HCT116 (cell line): Measurements from ENCODE around the gene THRB. TPM values are rescaled to one million over a fixed set of nuclear protein-coding genes. Genes with fewer than 3 reads are reported as not detected.

Source experiments
- ATAC-seq: fragments of 200-7000 bp; cut with Tn5 transposase; 2 replicates; pipeline ENCODE4 v1.9.1; 2020; ENCODE audit warnings: mild to moderate bottlenecking, moderate library complexity
- BruUV-seq: library from RNA; stranded (reverse); fragments of 400-500 nt; replicated peaks from 2 replicates; lab custom pipeline; 2021; lab: Mats Ljungman, UMichigan
- CTCF ChIA-PET: fragments of 300-600 bp; sonication (Branson Sonifier 250); formaldehyde crosslinking; loops from one replicate; lab custom pipeline; 2021; ENCODE audit warnings: antibody characterized with exemption; lab: Charles Lee
- POLR2A ChIA-PET: fragments of 300-600, 350-600 bp; sonication (Branson Sonifier 250); formaldehyde crosslinking; loops from one replicate; lab custom pipeline; 2021; ENCODE audit warnings: antibody characterized with exemption; lab: Charles Lee
- RAD21 ChIA-PET, 2 experiments: fragments of 300-600 bp; sonication (Branson Sonifier 250); formaldehyde crosslinking; loops; one replicate each; lab custom pipeline; 2023; ENCODE audit warnings: low total read pairs in 2 of 2; ENCODE audit not compliant: uncharacterized antibody in 2 of 2, unreplicated experiment in 2 of 2, low non-redundant PET in 1 of 2; lab: Charles Lee
- DNase-seq: peaks from one replicate; pipeline ENCODE4 v3.0.0-alpha.2; 2010; ENCODE audit warnings: low read depth, low spot score
- H2AFZ ChIP-seq: fragments of 200-600 bp; shearing (Covaris generic), sonication (generic); 2 replicates; pipeline ENCODE4 v1.6.1; 2017; ENCODE audit warnings: low read depth, mixed run types, mixed read lengths, antibody characterized with exemption, low read length; ENCODE audit not compliant: poor library complexity, severe bottlenecking
- H3K27ac ChIP-seq: 2 replicates; pipeline ENCODE4 v1.5.1; 2012; ENCODE audit warnings: low read depth, low read length
- H3K27me3 ChIP-seq: fragments of 200-600 bp; sonication (generic); 2 replicates; pipeline ENCODE4 v1.6.1; 2016; ENCODE audit warnings: mixed run types, low read length, mixed read lengths; ENCODE audit not compliant: insufficient read depth
- H3K36me3 ChIP-seq, 2 experiments: fragments of 200-500 bp in 1 of 2; fragments of 200-600 bp in 1 of 2; sonication (Bioruptor generic) in 1 of 2; sonication (generic) in 1 of 2; 2 replicates each; pipeline versions ENCODE4 v1.5.1 to v1.6.1; 2014 to 2016; ENCODE audit warnings: low read length in 2 of 2, inconsistent platforms in 1 of 2, mixed read lengths in 1 of 2, mixed run types in 1 of 2; ENCODE audit not compliant: insufficient read depth in 2 of 2, control insufficient read depth in 1 of 2
- H3K4me1 ChIP-seq, 2 experiments: fragments of 200-600 bp in 1 of 2; sonication (generic) in 1 of 2; 2 replicates each; pipeline versions ENCODE4 v1.5.1 to v1.6.1; 2012 to 2017; ENCODE audit warnings: low read length in 2 of 2, inconsistent platforms in 1 of 2, mild to moderate bottlenecking in 1 of 2, mixed read lengths in 1 of 2, mixed run types in 1 of 2, moderate library complexity in 1 of 2; ENCODE audit not compliant: insufficient read depth in 2 of 2, control insufficient read depth in 1 of 2
- H3K4me2 ChIP-seq: fragments of 200-600 bp; sonication (generic); 2 replicates; pipeline ENCODE4 v1.6.1; 2017; ENCODE audit warnings: mixed run types, low read length, mixed read lengths
- H3K4me3 ChIP-seq, 2 experiments: fragments of 200-600 bp in 1 of 2; sonication (generic) in 1 of 2; replicated peaks in 1 of 2; 2 replicates each; pipeline ENCODE4 v1.5.1; 2011 to 2016; ENCODE audit warnings: low read length in 2 of 2, control low read depth in 1 of 2, low read depth in 1 of 2, mild to moderate bottlenecking in 1 of 2, mixed read lengths in 1 of 2, mixed run types in 1 of 2
- H3K79me2 ChIP-seq: fragments of 200-600 bp; sonication (generic); 2 replicates; pipeline ENCODE4 v1.6.1; 2017; ENCODE audit warnings: mild to moderate bottlenecking, mixed run types, low read length, moderate library complexity, mixed read lengths; ENCODE audit not compliant: insufficient read depth
- H3K9ac ChIP-seq: fragments of 200-600 bp; sonication (generic); 2 replicates; pipeline ENCODE4 v1.6.1; 2016; ENCODE audit warnings: low read length, mixed read lengths
- H3K9me2 ChIP-seq: fragments of 200-600 bp; sonication (generic), shearing (Covaris generic); 2 replicates; pipeline ENCODE4 v1.6.1; 2017; ENCODE audit warnings: mixed run types, mild to moderate bottlenecking, moderate library complexity; ENCODE audit not compliant: insufficient read depth
- H3K9me3 ChIP-seq, 2 experiments: fragments of 200-500 bp in 1 of 2; fragments of 200-600 bp in 1 of 2; sonication (Bioruptor generic) in 1 of 2; sonication (generic) in 1 of 2; 2 replicates each; pipeline ENCODE4 v1.6.1; 2014 to 2017; ENCODE audit warnings: low read length in 2 of 2, mixed read lengths in 2 of 2, inconsistent platforms in 1 of 2, low read depth in 1 of 2, mild to moderate bottlenecking in 1 of 2, mixed run types in 1 of 2, moderate library complexity in 1 of 2; ENCODE audit not compliant: control insufficient read depth in 1 of 2, insufficient read depth in 1 of 2
- H4K20me1 ChIP-seq: fragments of 200-600 bp; sonication (generic), shearing (Covaris generic); 2 replicates; pipeline ENCODE4 v1.6.1; 2017; ENCODE audit warnings: mixed run types, mild to moderate bottlenecking, moderate library complexity; ENCODE audit not compliant: insufficient read depth
- ATF3 ChIP-seq: IDR thresholded peaks from 2 replicates; pipeline ENCODE4 v1.6.1; 2012
- CBX3 ChIP-seq: IDR thresholded peaks from 2 replicates; pipeline ENCODE4 v1.6.1; 2012; ENCODE audit warnings: low read depth
- CEBPB ChIP-seq: IDR thresholded peaks from 2 replicates; pipeline ENCODE4 v1.6.1; 2012; ENCODE audit warnings: low read depth
- EGR1 ChIP-seq: IDR thresholded peaks from 2 replicates; pipeline ENCODE4 v1.6.1; 2012; ENCODE audit warnings: low read depth
- ELF1 ChIP-seq: IDR thresholded peaks from 2 replicates; pipeline ENCODE4 v1.6.1; 2012; ENCODE audit warnings: low read depth, borderline replicate concordance
- EZH2phosphoT487 ChIP-seq: fragments of 200-600 bp; IDR thresholded peaks from 2 replicates; pipeline ENCODE4 v1.6.1; 2018; ENCODE audit warnings: antibody characterized with exemption, borderline replicate concordance
- FOSL1 ChIP-seq: IDR thresholded peaks from 2 replicates; pipeline ENCODE4 v1.6.1; 2012; ENCODE audit warnings: low read depth
- POLR2AphosphoS5 ChIP-seq: IDR thresholded peaks from 2 replicates; pipeline ENCODE4 v1.6.1; 2011; ENCODE audit warnings: mild to moderate bottlenecking, low read depth, low read length, moderate library complexity
- RAD21 ChIP-seq: IDR thresholded peaks from 2 replicates; pipeline ENCODE4 v1.6.1; 2012; ENCODE audit warnings: low read depth, mild to moderate bottlenecking
- SIN3A ChIP-seq: IDR thresholded peaks from 2 replicates; pipeline ENCODE4 v1.6.1; 2012; ENCODE audit warnings: low read depth
- SP1 ChIP-seq: IDR thresholded peaks from 2 replicates; pipeline ENCODE4 v1.6.1; 2012; ENCODE audit warnings: low read depth
- SRF ChIP-seq: IDR thresholded peaks from 2 replicates; pipeline ENCODE4 v1.6.1; 2012; ENCODE audit warnings: low read depth
- TCF7L2 ChIP-seq: IDR thresholded peaks from 2 replicates; pipeline ENCODE4 v1.7.0; 2011; ENCODE audit warnings: borderline replicate concordance, inconsistent platforms; ENCODE audit not compliant: insufficient read depth, insufficient read length; ENCODE audit errors: extremely low read depth
- YY1 ChIP-seq: IDR thresholded peaks from 2 replicates; pipeline ENCODE4 v1.6.1; 2011; ENCODE audit warnings: low read length, low read depth, moderate library complexity, mild to moderate bottlenecking; ENCODE audit not compliant: insufficient replicate concordance; ENCODE audit errors: extremely low read depth
- ZFX ChIP-seq: fragments of 450-650 bp; IDR thresholded peaks from 2 replicates; pipeline ENCODE4 v1.6.1; 2017
- ZNF274 ChIP-seq: fragments of 200-500 bp; sonication (Bioruptor generic); IDR thresholded peaks from 2 replicates; pipeline ENCODE4 v1.6.1; 2014; ENCODE audit warnings: mild to moderate bottlenecking, low read depth, low read length, inconsistent platforms
- intact Hi-C: fragments of 100-400 bp; cut with micrococcal nuclease; formaldehyde crosslinking; loops from 2 replicates; pipeline ENCODE4 v1.10.0; 2022
- total RNA-seq: library from RNA; stranded (reverse); gene quantifications from one replicate; pipeline ENCODE4 v1.2.1, GENCODE V29; 2021; ENCODE audit not compliant: unreplicated experiment
- TF ChIP-seq, protein P1 (sequence below), 3 experiments: fragments of 200-600 bp in 1 of 3; sonication (generic) in 1 of 3; IDR thresholded peaks in 2 of 3; conservative IDR thresholded peaks in 1 of 3; 2 replicates each; pipeline ENCODE4 v1.5.1; 2012 to 2017; ENCODE audit warnings: low read depth in 2 of 3, low read length in 2 of 3, antibody characterized with exemption in 1 of 3, borderline replicate concordance in 1 of 3, control low read depth in 1 of 3, mild to moderate bottlenecking in 1 of 3, mixed read lengths in 1 of 3, mixed run types in 1 of 3, moderate library complexity in 1 of 3; ENCODE audit not compliant: insufficient read depth in 1 of 3
- TF ChIP-seq, protein P2 (sequence below): IDR thresholded peaks from 2 replicates; pipeline ENCODE4 v1.6.1; 2011; ENCODE audit warnings: mild to moderate bottlenecking, low read length, moderate library complexity; ENCODE audit not compliant: insufficient replicate concordance; ENCODE audit errors: extremely low read depth
- TF ChIP-seq, protein P3 (sequence below): IDR thresholded peaks from 2 replicates; pipeline ENCODE4 v1.6.1; 2012

THRB gene
- total RNA-seq, 1 experiment from 2014 or later, result 2.5 TPM

- BruUV-seq, result no TSS peak
- Histone ChIP-seq H3K79me2 (no peaks in the 10 kb centered on the region), H3K4me2 (no peak overlapping the region), H3K9ac (no peak overlapping the region), H3K9me3 (no peaks in the 10 kb centered on the region), H4K20me1 (no peaks in the 10 kb centered on the region), H2AFZ (no peak overlapping the region), H3K27ac (no peak overlapping the region), H3K9me2 (no peaks in the 10 kb centered on the region), H3K4me3 (no peak overlapping the region), H3K4me1 (peaks cover 0 to 12% of the 10 kb centered on the region in 2 experiments; a peak in 2 of 4 replicates), H3K27me3 (no peaks in the 10 kb centered on the region), H3K36me3 (no peaks in the 10 kb centered on the region)
- TF ChIP-seq SRF (no peak), ELF1 (no peak), YY1 (no peak), EGR1 (no peak), ATF3 (no peak), RAD21 (no peak), SP1 (no peak), FOSL1 (no peak), ZFX (no peak), SIN3A (no peak), CEBPB (no peak), EZH2phosphoT487 (no peak), ZNF274 (no peak), TCF7L2 (no peak), POLR2AphosphoS5 (no peak), CBX3 (no peak)
- TF ChIP-seq, protein P1, sequence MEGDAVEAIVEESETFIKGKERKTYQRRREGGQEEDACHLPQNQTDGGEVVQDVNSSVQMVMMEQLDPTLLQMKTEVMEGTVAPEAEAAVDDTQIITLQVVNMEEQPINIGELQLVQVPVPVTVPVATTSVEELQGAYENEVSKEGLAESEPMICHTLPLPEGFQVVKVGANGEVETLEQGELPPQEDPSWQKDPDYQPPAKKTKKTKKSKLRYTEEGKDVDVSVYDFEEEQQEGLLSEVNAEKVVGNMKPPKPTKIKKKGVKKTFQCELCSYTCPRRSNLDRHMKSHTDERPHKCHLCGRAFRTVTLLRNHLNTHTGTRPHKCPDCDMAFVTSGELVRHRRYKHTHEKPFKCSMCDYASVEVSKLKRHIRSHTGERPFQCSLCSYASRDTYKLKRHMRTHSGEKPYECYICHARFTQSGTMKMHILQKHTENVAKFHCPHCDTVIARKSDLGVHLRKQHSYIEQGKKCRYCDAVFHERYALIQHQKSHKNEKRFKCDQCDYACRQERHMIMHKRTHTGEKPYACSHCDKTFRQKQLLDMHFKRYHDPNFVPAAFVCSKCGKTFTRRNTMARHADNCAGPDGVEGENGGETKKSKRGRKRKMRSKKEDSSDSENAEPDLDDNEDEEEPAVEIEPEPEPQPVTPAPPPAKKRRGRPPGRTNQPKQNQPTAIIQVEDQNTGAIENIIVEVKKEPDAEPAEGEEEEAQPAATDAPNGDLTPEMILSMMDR (IDR thresholded peaks at IDR 0.05 in 2 of 3, conservative IDR thresholded peaks at IDR 0.05 in 1 of 3; ENCODE audit: borderline replicate concordance in 1 of 3, insufficient read depth in 1 of 3, low read depth in 2 of 3, low read length in 2 of 3), result no peak
- TF ChIP-seq, protein P2, sequence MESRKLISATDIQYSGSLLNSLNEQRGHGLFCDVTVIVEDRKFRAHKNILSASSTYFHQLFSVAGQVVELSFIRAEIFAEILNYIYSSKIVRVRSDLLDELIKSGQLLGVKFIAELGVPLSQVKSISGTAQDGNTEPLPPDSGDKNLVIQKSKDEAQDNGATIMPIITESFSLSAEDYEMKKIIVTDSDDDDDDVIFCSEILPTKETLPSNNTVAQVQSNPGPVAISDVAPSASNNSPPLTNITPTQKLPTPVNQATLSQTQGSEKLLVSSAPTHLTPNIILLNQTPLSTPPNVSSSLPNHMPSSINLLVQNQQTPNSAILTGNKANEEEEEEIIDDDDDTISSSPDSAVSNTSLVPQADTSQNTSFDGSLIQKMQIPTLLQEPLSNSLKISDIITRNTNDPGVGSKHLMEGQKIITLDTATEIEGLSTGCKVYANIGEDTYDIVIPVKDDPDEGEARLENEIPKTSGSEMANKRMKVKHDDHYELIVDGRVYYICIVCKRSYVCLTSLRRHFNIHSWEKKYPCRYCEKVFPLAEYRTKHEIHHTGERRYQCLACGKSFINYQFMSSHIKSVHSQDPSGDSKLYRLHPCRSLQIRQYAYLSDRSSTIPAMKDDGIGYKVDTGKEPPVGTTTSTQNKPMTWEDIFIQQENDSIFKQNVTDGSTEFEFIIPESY, result no peak
- TF ChIP-seq, protein P3, sequence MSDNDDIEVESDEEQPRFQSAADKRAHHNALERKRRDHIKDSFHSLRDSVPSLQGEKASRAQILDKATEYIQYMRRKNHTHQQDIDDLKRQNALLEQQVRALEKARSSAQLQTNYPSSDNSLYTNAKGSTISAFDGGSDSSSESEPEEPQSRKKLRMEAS, result no peak
- ChIA-PET CTCF (no interaction called here), RAD21 (no interaction called here), POLR2A (no interaction called here)
- DNase-seq, result no peak
- intact Hi-C loops, result no loop called here
- no peak for ATAC-seq
These were observed 357.3 kb downstream of the THRB start for GRCh38 chr3:24137334-24137733.
